MM.1S (cell line): Measurements from ENCODE around the gene TMEM259.

Experiments
- DNase-seq: peaks from one replicate; pipeline ENCODE4 v3.0.0-alpha.2; 2015
- H2AFZ ChIP-seq: fragments of 300-600 bp; sonication (generic); 2 replicates; pipeline ENCODE4 v1.6.0; 2016; ENCODE audit warnings: antibody characterized with exemption, low read length
- H3F3A ChIP-seq: fragments of 300-600 bp; sonication (generic); 2 replicates; pipeline ENCODE4 v1.6.1; 2016; ENCODE audit warnings: mild to moderate bottlenecking, antibody characterized with exemption, low read length, moderate library complexity, mixed read lengths; ENCODE audit not compliant: insufficient read depth
- H3K27ac ChIP-seq: fragments of 300-600 bp; sonication (generic); 2 replicates; pipeline ENCODE4 v1.5.1; 2016; ENCODE audit warnings: mild to moderate bottlenecking, low read length
- H3K27me3 ChIP-seq: fragments of 300-600 bp; sonication (generic); replicated peaks from 2 replicates; pipeline ENCODE4 v1.6.0; 2016; ENCODE audit warnings: low read length; ENCODE audit not compliant: insufficient read depth
- H3K36me3 ChIP-seq: fragments of 300-600 bp; sonication (generic); replicated peaks from 2 replicates; pipeline ENCODE4 v1.6.1; 2016; ENCODE audit warnings: mild to moderate bottlenecking, low read length, mixed read lengths; ENCODE audit not compliant: insufficient read depth
- H3K4me1 ChIP-seq: fragments of 300-600 bp; sonication (generic); 2 replicates; pipeline ENCODE4 v1.6.1; 2016; ENCODE audit warnings: low read length, mixed read lengths
- H3K4me2 ChIP-seq: fragments of 300-600 bp; sonication (generic); 2 replicates; pipeline ENCODE4 v1.6.0; 2016; ENCODE audit warnings: low read depth, low read length
- H3K4me3 ChIP-seq: fragments of 300-600 bp; sonication (generic); 2 replicates; pipeline ENCODE4 v1.5.1; 2016; ENCODE audit warnings: low read length, mixed read lengths
- H3K79me2 ChIP-seq: fragments of 300-600 bp; sonication (generic); 2 replicates; pipeline ENCODE4 v1.6.1; 2016; ENCODE audit warnings: mixed run types, low read length, mixed read lengths
- H3K9ac ChIP-seq: fragments of 300-600 bp; sonication (generic); 2 replicates; pipeline ENCODE4 v1.6.1; 2016; ENCODE audit warnings: low read length, mixed read lengths
- H3K9me2 ChIP-seq: fragments of 300-600 bp; sonication (generic); replicated peaks from 2 replicates; pipeline ENCODE4 v1.6.1; 2016; ENCODE audit warnings: mild to moderate bottlenecking, low read length, mixed read lengths; ENCODE audit not compliant: insufficient read depth
- H3K9me3 ChIP-seq: fragments of 300-600 bp; sonication (generic); replicated peaks from 2 replicates; pipeline ENCODE4 v1.6.1; 2016; ENCODE audit warnings: mild to moderate bottlenecking, low read length, mixed read lengths; ENCODE audit not compliant: insufficient read depth
- H4K20me1 ChIP-seq: fragments of 300-600 bp; sonication (generic); 2 replicates; pipeline ENCODE4 v1.6.1; 2016; ENCODE audit warnings: mild to moderate bottlenecking, low read length, moderate library complexity, mixed read lengths; ENCODE audit not compliant: insufficient read depth
- EZH2 ChIP-seq: fragments of 300-600 bp; sonication (generic); optimal IDR thresholded peaks from 2 replicates; pipeline ENCODE3; 2017; ENCODE audit warnings: low read depth, mild to moderate bottlenecking, antibody characterized with exemption, low read length, mixed read lengths
- EZH2phosphoT487 ChIP-seq: fragments of 300-600 bp; sonication (generic); IDR thresholded peaks from 2 replicates; pipeline ENCODE4 v1.6.1; 2018; ENCODE audit warnings: antibody characterized with exemption, low read length
- TF ChIP-seq, protein P1 (sequence below): fragments of 300-600 bp; sonication (generic); IDR thresholded peaks from 2 replicates; pipeline ENCODE4 v1.5.1; 2016; ENCODE audit warnings: antibody characterized with exemption, low read length, mixed read lengths

Gene TMEM259

DNA sequence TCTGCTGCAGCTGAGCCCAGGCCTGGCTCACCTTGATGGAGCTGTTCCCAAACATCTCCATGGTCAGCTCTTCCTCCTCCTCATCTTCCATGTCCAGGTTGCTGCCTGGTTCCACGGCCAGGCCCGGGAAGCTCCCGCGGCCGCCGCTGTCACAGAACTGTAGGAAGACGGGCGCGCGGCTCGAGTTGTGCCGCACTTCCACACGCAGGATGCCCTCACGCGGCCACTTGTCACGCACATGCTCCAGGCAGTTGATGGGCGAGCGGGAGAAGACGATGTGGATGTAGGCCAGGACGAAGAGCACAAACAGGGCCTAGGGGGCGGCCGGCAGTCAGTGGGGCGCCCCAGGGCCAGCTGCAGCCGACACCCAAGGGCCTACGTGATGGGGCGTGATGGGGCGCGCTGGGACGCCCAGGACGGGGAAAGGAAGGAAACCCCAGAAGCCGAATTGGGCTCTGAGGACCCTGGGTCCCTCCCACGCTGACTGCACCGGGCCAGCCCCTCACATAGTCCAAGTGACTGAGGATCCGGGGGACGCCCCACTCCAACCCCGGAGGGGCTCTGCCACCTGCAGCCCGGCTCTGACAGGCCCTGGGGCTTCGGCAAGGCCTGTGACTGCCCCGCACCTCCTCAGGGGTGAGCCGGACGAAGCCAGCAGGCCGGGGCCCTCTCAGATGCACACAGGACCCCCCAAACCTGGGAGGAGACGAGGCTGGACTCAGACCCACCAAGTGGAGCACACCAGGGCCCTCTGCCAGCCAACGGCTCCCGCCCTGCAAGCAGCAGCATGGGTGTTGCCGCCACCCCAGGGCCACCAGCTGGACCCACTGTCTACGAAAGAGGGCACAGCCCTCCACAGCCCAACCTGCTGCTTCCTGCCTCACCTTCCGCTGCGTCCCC, 6.5 kb downstream of the TMEM259 start:
- Histone ChIP-seq H3F3A (peaks cover 15% of the 10 kb centered on the region), H3K27me3 (no peaks in the 10 kb centered on the region), H3K9me2 (no peaks in the 10 kb centered on the region), H3K79me2 (peaks cover 75% of the 10 kb centered on the region), H3K4me1 (peaks cover 42% of the 10 kb centered on the region), H3K4me3 (no peak overlapping the region), H3K9ac (no peak overlapping the region), H3K27ac (no peak overlapping the region), H3K9me3 (no peaks in the 10 kb centered on the region), H4K20me1 (peaks cover 20% of the 10 kb centered on the region), H3K4me2 (no peak overlapping the region), H2AFZ (no peak overlapping the region), H3K36me3 (peaks cover 19% of the 10 kb centered on the region)
- DNase-seq: no peak
- TF ChIP-seq EZH2: no peak
- no peak for TF ChIP-seq EZH2phosphoT487
- TF ChIP-seq, protein P1, sequence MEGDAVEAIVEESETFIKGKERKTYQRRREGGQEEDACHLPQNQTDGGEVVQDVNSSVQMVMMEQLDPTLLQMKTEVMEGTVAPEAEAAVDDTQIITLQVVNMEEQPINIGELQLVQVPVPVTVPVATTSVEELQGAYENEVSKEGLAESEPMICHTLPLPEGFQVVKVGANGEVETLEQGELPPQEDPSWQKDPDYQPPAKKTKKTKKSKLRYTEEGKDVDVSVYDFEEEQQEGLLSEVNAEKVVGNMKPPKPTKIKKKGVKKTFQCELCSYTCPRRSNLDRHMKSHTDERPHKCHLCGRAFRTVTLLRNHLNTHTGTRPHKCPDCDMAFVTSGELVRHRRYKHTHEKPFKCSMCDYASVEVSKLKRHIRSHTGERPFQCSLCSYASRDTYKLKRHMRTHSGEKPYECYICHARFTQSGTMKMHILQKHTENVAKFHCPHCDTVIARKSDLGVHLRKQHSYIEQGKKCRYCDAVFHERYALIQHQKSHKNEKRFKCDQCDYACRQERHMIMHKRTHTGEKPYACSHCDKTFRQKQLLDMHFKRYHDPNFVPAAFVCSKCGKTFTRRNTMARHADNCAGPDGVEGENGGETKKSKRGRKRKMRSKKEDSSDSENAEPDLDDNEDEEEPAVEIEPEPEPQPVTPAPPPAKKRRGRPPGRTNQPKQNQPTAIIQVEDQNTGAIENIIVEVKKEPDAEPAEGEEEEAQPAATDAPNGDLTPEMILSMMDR: no peak

DNA sequence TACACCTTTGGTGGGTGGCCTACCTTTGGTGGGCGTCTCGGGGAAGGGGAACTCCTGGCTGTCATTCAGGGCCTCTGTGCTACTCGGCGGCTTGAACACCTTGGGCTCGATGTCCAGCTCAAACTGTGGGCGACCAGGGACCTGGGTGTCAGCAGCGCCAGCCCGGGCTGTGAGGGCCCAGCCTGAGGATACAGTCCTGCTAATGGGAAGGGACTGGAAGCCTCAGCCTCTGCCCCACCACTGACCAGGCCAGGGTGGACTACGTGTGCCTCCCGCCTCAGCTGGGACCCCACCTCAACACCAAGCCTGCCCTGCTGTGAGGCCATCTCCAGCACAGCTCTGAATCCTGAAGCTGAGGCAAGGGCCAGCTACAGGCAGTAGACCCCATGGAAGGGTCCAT, 7.7 kb downstream of the TMEM259 start:
- no peak overlapping the region for H3K4me2 ChIP-seq
- peaks cover 19% of the 10 kb centered on the region for H3K36me3 ChIP-seq
- H3K9ac ChIP-seq: no peak overlapping the region
- H3K27ac ChIP-seq: no peak overlapping the region
- peaks cover 13% of the 10 kb centered on the region for H3F3A ChIP-seq
- H4K20me1 ChIP-seq: peaks cover 14% of the 10 kb centered on the region
- H3K4me3 ChIP-seq: no peak overlapping the region
- no peaks in the 10 kb centered on the region for H3K27me3 ChIP-seq
- H3K9me3 ChIP-seq: no peaks in the 10 kb centered on the region
- DNase-seq: no peak
- peaks cover 63% of the 10 kb centered on the region for H3K79me2 ChIP-seq
- peaks cover 30% of the 10 kb centered on the region for H3K4me1 ChIP-seq
- no peaks in the 10 kb centered on the region for H3K9me2 ChIP-seq
- H2AFZ ChIP-seq: no peak overlapping the region
- no peak for TF ChIP-seq EZH2phosphoT487
- TF ChIP-seq, protein P1: no peak
- no peak for TF ChIP-seq EZH2

- Histone ChIP-seq H3K9me2 (no peaks in the 10 kb centered on the region), H4K20me1 (peaks cover 5% of the 10 kb centered on the region), H3K9ac (no peak overlapping the region), H3K4me1 (peaks cover 22% of the 10 kb centered on the region), H2AFZ (no peak overlapping the region), H3K4me3 (no peak overlapping the region), H3K9me3 (no peaks in the 10 kb centered on the region), H3K79me2 (peaks cover 54% of the 10 kb centered on the region), H3F3A (peaks cover 10% of the 10 kb centered on the region), H3K4me2 (no peak overlapping the region), H3K36me3 (peaks cover 19% of the 10 kb centered on the region), H3K27ac (no peak overlapping the region), H3K27me3 (no peaks in the 10 kb centered on the region)
- no peak for DNase-seq
- no peak for TF ChIP-seq EZH2
- TF ChIP-seq EZH2phosphoT487: no peak
- TF ChIP-seq, protein P1: no peak
Measured at GRCh38 chr19:1012334-1012733, 8.6 kb downstream of the TMEM259 start.
